Loucy (cell line): ENCODE results near the gene AP1AR.

ENCODE experiments used
- EZH2phosphoT487 ChIP-seq: fragments of 200-600 bp; IDR thresholded peaks from 2 replicates; pipeline ENCODE4 v1.6.1; 2018; ENCODE audit warnings: antibody characterized with exemption, mild to moderate bottlenecking, moderate library complexity, borderline replicate concordance
- TF ChIP-seq, protein P1 (sequence below): fragments of 200-600 bp; sonication (generic); conservative IDR thresholded peaks from 2 replicates; pipeline ENCODE4 v1.5.1; 2014; ENCODE audit warnings: mild to moderate bottlenecking, antibody characterized with exemption, low read length

DNA sequence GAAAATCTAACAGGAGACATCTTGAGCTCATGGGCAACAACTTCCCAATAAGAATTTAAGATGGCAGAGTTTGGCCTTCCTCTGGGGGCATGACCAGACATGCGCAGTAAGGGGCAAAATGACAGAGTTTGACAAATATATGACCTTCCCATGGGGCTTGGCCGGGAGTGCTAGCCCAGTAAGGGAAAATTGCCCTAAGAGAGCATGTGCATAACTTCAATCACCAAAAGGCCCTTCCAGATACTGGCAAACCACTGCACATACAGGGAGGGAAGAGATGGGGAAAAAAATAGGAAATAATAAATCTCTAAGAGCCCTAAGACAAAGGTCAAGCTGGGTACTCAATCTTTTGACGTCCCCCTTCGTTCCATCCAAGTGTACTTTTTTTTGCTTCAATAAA is 40.7 kb downstream of the AP1AR start:
- no peak for TF ChIP-seq EZH2phosphoT487
- TF ChIP-seq, protein P1, sequence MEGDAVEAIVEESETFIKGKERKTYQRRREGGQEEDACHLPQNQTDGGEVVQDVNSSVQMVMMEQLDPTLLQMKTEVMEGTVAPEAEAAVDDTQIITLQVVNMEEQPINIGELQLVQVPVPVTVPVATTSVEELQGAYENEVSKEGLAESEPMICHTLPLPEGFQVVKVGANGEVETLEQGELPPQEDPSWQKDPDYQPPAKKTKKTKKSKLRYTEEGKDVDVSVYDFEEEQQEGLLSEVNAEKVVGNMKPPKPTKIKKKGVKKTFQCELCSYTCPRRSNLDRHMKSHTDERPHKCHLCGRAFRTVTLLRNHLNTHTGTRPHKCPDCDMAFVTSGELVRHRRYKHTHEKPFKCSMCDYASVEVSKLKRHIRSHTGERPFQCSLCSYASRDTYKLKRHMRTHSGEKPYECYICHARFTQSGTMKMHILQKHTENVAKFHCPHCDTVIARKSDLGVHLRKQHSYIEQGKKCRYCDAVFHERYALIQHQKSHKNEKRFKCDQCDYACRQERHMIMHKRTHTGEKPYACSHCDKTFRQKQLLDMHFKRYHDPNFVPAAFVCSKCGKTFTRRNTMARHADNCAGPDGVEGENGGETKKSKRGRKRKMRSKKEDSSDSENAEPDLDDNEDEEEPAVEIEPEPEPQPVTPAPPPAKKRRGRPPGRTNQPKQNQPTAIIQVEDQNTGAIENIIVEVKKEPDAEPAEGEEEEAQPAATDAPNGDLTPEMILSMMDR = no peak
